ENCODE measurements around the gene CPEB3.

Gene CPEB3

DNA sequence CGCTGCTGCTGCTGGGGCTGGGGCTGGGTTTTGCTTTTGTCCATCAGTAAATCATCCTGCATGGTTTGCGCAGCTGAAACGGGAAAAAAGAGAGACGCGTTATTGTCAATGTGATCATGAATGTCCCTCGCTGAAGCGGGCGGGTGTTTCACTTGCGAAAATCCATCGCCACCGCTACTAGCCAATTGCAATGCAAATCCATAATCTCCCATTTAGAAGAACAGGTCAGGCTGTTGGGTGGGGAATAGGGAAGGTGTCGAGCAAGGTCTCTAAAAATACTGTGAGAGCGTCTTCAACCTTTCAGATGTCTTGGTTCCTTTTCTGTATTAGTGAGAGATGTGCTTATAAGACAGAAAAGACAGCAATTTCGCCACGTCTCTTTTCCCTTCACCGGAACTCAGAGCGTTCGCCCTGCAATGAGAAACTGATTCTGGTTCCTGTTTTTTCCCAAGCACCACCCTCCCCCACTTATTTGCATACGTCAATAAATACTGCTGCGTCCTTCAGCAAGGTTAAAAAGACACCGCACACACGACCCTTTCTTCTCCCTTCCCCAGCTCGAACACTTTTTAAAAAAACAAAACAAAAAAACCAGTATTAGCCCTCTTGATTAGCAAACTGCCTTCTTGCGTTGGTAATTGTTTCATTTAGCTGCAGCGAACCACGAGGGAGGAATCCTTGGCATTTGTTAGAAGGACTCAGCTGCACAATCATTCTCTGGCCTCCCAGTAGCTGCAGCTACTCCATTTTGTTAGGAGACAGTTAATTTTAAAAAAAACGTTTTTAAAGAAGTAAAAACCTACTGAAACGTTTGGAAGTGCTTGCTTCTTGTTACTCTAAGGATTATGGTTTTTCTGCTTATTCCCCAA, 50.4 kb downstream of the CPEB3 start:
- peaks cover 6% of the 10 kb centered on the region for H3K36me3 Mint-ChIP-seq (ENCODE audit: low read depth)
- H3K9me3 Mint-ChIP-seq: no peaks in the 10 kb centered on the region
- H3K27me3 Mint-ChIP-seq (ENCODE audit: low read depth): peaks cover 45% of the 10 kb centered on the region
- H3K4me1 Mint-ChIP-seq: peaks cover 35% of the 10 kb centered on the region
- peak overlapping the region; percentile 86 to 93 (median 90) for H3K4me3 Mint-ChIP-seq
- TF ChIP-seq, protein P1, sequence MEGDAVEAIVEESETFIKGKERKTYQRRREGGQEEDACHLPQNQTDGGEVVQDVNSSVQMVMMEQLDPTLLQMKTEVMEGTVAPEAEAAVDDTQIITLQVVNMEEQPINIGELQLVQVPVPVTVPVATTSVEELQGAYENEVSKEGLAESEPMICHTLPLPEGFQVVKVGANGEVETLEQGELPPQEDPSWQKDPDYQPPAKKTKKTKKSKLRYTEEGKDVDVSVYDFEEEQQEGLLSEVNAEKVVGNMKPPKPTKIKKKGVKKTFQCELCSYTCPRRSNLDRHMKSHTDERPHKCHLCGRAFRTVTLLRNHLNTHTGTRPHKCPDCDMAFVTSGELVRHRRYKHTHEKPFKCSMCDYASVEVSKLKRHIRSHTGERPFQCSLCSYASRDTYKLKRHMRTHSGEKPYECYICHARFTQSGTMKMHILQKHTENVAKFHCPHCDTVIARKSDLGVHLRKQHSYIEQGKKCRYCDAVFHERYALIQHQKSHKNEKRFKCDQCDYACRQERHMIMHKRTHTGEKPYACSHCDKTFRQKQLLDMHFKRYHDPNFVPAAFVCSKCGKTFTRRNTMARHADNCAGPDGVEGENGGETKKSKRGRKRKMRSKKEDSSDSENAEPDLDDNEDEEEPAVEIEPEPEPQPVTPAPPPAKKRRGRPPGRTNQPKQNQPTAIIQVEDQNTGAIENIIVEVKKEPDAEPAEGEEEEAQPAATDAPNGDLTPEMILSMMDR (IDR thresholded peaks at IDR 0.05; ENCODE audit: unreplicated experiment in 3 of 3): no peak
- H3K27ac Mint-ChIP-seq: peak overlapping the region; percentile 75 to 94 (median 83)

DNA sequence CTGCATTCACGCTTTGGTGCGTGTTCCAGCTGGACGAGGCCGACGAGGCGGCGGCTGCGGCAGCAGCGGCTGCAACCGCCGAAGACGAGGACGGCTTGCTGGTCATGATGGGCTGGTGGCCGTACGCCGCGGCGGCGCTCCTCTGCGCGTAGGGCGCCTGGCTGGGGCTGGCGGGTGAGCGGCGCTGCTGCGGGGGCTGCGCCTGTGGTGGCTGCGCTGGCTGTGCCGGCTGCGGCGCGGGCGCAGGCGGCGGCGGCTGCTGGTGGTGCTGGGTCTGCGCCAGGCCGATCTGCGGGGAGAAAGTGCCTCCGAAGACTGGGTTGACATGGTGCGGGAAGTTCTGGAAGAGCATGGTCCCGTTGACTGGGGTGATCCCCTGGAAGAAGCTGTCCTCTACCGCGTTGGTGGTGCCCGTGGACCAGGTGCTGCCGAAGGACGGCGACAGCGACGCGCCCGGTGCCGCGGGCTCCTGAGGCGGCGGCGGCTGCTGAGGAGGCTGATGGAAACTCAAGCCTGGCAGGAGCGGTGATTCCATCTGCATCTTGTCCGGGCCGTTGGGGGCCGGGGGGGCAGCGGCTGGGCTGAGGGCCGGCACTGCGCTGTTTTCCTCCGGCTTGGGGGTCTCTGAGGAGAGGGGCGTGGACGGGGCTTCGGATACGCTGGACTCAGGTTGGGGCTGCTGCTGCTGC, 51.1 kb downstream of the CPEB3 start:
- Mint-ChIP-seq H3K4me1 (peaks cover 35% of the 10 kb centered on the region), H3K27me3 (ENCODE audit: low read depth) (peaks cover 49% of the 10 kb centered on the region), H3K4me3 (peak overlapping the region; percentile 86 to 93 (median 90)), H3K9me3 (no peaks in the 10 kb centered on the region), H3K27ac (peak overlapping the region; percentile 75 to 94 (median 83)), H3K36me3 (ENCODE audit: low read depth) (peaks cover 6% of the 10 kb centered on the region)
- TF ChIP-seq, protein P1 (IDR thresholded peaks at IDR 0.05; ENCODE audit: unreplicated experiment in 3 of 3): no peak

DNA sequence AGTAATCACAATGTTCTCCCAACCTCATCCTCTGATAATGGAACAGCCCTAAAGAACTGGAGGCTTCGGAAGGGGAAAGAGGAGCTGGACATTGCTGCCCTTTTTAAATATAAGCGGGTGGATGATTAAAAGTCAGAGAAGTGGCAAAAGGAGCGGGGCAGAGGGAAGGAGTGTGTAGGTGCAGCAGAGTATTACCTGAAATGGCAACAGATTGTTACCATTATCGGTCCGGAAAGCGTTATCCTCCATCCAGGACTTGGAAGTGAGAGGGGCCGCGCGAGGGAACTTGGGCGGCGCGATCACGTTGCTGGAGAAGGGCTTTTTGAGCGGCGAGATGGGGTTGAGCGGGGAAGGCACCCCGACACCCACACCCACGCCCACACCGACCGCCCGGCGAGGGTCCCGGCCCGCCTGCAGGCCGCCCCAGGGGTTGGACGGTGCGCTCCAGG, 51.7 kb downstream of the CPEB3 start:
- Mint-ChIP-seq H3K4me3 (peak overlapping the region; percentile 86 to 93 (median 90)), H3K4me1 (peaks cover 35% of the 10 kb centered on the region), H3K27me3 (ENCODE audit: low read depth) (peaks cover 49% of the 10 kb centered on the region), H3K9me3 (no peaks in the 10 kb centered on the region), H3K27ac (peak overlapping the region in 2 of 3 experiments; percentile 44 to 55), H3K36me3 (ENCODE audit: low read depth) (peaks cover 6% of the 10 kb centered on the region)
- TF ChIP-seq, protein P1 (IDR thresholded peaks at IDR 0.05; ENCODE audit: unreplicated experiment in 3 of 3): no peak

DNA sequence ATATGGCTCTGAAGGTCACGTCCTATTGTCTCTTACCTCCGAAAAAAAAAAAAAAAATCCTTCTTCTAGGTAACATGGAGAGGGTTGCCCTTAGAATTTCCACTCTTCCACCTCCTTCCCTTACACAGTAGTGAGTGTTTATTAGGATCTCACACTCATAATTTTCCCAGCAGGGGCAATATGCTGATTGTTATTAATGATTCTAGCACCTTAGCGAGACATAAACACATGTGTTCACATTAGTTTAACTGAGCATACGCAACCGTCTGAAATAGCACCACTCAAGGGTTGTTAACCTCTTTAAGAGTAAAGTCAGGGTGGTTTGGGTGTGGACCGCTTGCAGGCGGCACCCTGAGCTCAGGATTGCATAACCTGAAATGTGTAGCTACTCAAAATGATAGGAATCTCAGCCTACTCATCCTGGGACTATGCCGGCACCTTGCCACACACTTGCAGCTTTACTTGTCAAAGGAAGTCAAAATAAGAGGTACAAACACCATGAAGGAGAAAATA, 52.2 kb downstream of the CPEB3 start:
- peaks cover 49% of the 10 kb centered on the region for H3K27me3 Mint-ChIP-seq (ENCODE audit: low read depth)
- H3K4me3 Mint-ChIP-seq: peak overlapping the region; percentile 86 to 93 (median 90)
- peaks cover 35% of the 10 kb centered on the region for H3K4me1 Mint-ChIP-seq
- H3K36me3 Mint-ChIP-seq (ENCODE audit: low read depth): peaks cover 6% of the 10 kb centered on the region
- peak overlapping the region in 2 of 3 experiments; percentile 44 to 55 for H3K27ac Mint-ChIP-seq
- TF ChIP-seq, protein P1 (IDR thresholded peaks at IDR 0.05; ENCODE audit: unreplicated experiment in 3 of 3): no peak
- H3K9me3 Mint-ChIP-seq: no peaks in the 10 kb centered on the region

DNA sequence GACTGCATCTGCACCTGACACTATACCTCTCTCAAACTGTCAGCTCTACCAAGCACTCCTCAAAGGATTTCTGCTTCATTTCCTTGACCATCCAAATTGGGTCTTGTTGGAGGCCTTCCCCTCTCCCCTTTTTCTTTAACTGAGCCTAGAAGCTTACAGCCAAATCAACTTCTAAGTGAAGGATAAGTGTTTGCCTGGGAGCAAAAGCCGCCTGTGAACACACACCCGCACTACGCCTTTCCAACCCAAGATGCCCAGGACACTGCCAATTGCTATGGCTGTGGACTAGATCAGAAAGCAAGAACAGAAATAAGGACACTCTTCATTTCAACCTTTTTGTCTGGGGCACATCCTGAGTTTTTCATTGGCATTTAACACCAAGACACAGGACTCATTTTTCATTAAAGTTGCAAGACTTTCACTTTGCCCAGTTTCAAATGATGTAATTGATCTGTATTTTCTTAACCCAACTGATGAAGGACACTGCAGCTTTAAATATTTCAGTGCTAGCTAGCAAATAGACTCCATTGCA, 52.8 kb downstream of the CPEB3 start:
- peaks cover 30% of the 10 kb centered on the region for H3K4me1 Mint-ChIP-seq
- peaks cover 49% of the 10 kb centered on the region for H3K27me3 Mint-ChIP-seq (ENCODE audit: low read depth)
- peaks cover 6% of the 10 kb centered on the region for H3K36me3 Mint-ChIP-seq (ENCODE audit: low read depth)
- H3K4me3 Mint-ChIP-seq: peak overlapping the region in 2 of 3 experiments; percentile 40 to 42
- TF ChIP-seq, protein P1 (IDR thresholded peaks at IDR 0.05; ENCODE audit: unreplicated experiment in 3 of 3): no peak
- H3K27ac Mint-ChIP-seq: no peak overlapping the region
- no peaks in the 10 kb centered on the region for H3K9me3 Mint-ChIP-seq
